Lung (tissue), 12 donors: ENCODE results near the gene SRD5A3. TPM values are rescaled to one million over a fixed set of nuclear protein-coding genes. Genes with fewer than 3 reads are reported as not detected.
A peak's percentile ranks its signal among the peaks of the same experiment; 100 is the strongest.

Experiments used
- ATAC-seq: fragments of 200-7000 bp; cut with Tn5 transposase; one replicate; pipeline ENCODE4 v1.9.1; 2020; ENCODE audit warnings: moderate number of reproducible peaks; ENCODE audit not compliant: insufficient read depth, low FRiP score
- DNase-seq, 3 donors: peaks; one replicate each; pipeline ENCODE4 v3.0.0-alpha.2; 2013 to 2017
- H3K27ac ChIP-seq, 2 donors: one replicate each; pipeline ENCODE4 v1.5.1; 2013; ENCODE audit warnings: mild to moderate bottlenecking in 2 of 2, moderate library complexity in 2 of 2, control low read depth in 1 of 2, inconsistent platforms in 1 of 2, low read depth in 1 of 2, low read length in 1 of 2
- H3K27me3 ChIP-seq, 3 donors: one replicate each; pipeline ENCODE4 v1.5.1; 2013; ENCODE audit warnings: low read length in 2 of 3; ENCODE audit not compliant: control insufficient read depth in 3 of 3, insufficient read depth in 3 of 3
- H3K36me3 ChIP-seq, 4 donors: one replicate each; pipeline ENCODE4 v1.5.1; 2013; ENCODE audit warnings: low read length in 4 of 4, mild to moderate bottlenecking in 1 of 4, moderate library complexity in 1 of 4; ENCODE audit not compliant: control insufficient read depth in 4 of 4, insufficient read depth in 4 of 4
- H3K4me1 ChIP-seq, 5 donors: one replicate each; pipeline ENCODE4 v1.5.1; 2013; ENCODE audit warnings: low read length in 5 of 5, mild to moderate bottlenecking in 2 of 5, moderate library complexity in 1 of 5; ENCODE audit not compliant: control insufficient read depth in 5 of 5, insufficient read depth in 5 of 5
- H3K4me3 ChIP-seq: one replicate; pipeline ENCODE4 v1.5.1; 2013; ENCODE audit warnings: mild to moderate bottlenecking, control low read depth, moderate library complexity
- H3K9ac ChIP-seq, 2 donors: one replicate each; pipeline ENCODE4 v1.5.1; 2013; ENCODE audit warnings: low read length in 2 of 2, control low read depth in 1 of 2; ENCODE audit not compliant: insufficient read depth in 1 of 2
- H3K9me3 ChIP-seq, 4 donors: one replicate each; pipeline ENCODE4 v1.5.1; 2013; ENCODE audit warnings: low read length in 3 of 4, mild to moderate bottlenecking in 1 of 4, moderate library complexity in 1 of 4; ENCODE audit not compliant: control insufficient read depth in 4 of 4, insufficient read depth in 3 of 4
- WGBS, 2 donors: extraction: QIAGEN DNeasy Blood & Tissue Kit; methylation state at CpG; one replicate each; pipeline ENCODE4 v1.1.7; 2013; 5-methylcytosine and 5-hydroxymethylcytosine counted together
- polyA plus RNA-seq, 2 donors: library from polyadenylated mRNA; stranded (reverse); fragments of 200-250 nt; gene quantifications; one replicate each; pipeline ENCODE4 v1.2.1, GENCODE V29; 2013
- total RNA-seq, 2 donors: library from RNA; depleted of rRNA in 1 of 2; stranded (reverse); fragments of >200 nt in 1 of 2; gene quantifications; one replicate each; pipeline ENCODE4 v1.2.1, GENCODE V29; 2014 to 2021
- TF ChIP-seq, protein P1 (sequence below): IDR thresholded peaks from 2 replicates; pipeline ENCODE4 v1.5.1; 2012; ENCODE audit warnings: mild to moderate bottlenecking; ENCODE audit errors: control extremely low read depth, extremely low read depth
- donor health status: control.
- donor health status: control.
- donor health status: Bipolar disorder and iron deficiency.
- donor health status: healthy.
- donor health status: DM: yes; HTN: yes; CAD: no.

The SRD5A3 gene
- total and polyA plus RNA-seq, 4 donors = 13.6 to 37.1 (median 24.0) TPM

DNA sequence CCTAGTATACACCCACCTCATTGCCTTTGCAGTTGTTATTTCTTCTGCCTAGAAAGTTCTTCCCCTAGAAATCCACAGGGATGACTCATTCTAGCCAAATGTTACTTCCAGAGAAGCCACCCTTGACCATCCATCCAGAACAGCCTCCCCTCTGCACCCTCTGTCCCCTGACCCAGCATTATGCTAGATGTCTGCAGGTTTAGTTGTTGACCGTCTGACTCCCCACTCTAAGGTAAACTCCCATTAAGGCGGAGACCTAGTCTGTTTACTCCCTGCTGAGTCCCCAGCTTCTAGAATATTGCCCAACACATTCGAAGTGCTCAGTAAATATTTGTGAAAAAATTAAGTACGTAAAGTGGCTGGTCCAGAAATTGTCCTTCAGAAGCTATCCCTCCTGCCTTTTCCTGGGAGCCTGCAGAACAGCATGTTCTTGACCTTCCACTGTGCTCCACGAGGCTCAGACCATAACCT, 11.0 kb downstream of the SRD5A3 start:
- Histone ChIP-seq H3K9me3 (peaks cover 0 to 2% (median 0%) of the 10 kb centered on the region in 4 donors), H3K4me3 (no peak overlapping the region), H3K9ac (no peak overlapping the region), H3K27ac (peak overlapping the region in 1 of 2 donors; percentile 79), H3K27me3 (no peaks in the 10 kb centered on the region), H3K4me1 (peaks cover 0 to 8% (median 0%) of the 10 kb centered on the region in 5 donors), H3K36me3 (peaks cover 0 to 3% (median 0%) of the 10 kb centered on the region in 4 donors)
- DNase-seq (no peak), ATAC-seq (peak; percentile 60)
- 69 to 84% methylated on average over 5 of the region's 5 CpGs for WGBS, 2 donors
- TF ChIP-seq, protein P1, sequence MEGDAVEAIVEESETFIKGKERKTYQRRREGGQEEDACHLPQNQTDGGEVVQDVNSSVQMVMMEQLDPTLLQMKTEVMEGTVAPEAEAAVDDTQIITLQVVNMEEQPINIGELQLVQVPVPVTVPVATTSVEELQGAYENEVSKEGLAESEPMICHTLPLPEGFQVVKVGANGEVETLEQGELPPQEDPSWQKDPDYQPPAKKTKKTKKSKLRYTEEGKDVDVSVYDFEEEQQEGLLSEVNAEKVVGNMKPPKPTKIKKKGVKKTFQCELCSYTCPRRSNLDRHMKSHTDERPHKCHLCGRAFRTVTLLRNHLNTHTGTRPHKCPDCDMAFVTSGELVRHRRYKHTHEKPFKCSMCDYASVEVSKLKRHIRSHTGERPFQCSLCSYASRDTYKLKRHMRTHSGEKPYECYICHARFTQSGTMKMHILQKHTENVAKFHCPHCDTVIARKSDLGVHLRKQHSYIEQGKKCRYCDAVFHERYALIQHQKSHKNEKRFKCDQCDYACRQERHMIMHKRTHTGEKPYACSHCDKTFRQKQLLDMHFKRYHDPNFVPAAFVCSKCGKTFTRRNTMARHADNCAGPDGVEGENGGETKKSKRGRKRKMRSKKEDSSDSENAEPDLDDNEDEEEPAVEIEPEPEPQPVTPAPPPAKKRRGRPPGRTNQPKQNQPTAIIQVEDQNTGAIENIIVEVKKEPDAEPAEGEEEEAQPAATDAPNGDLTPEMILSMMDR = no peak

DNA sequence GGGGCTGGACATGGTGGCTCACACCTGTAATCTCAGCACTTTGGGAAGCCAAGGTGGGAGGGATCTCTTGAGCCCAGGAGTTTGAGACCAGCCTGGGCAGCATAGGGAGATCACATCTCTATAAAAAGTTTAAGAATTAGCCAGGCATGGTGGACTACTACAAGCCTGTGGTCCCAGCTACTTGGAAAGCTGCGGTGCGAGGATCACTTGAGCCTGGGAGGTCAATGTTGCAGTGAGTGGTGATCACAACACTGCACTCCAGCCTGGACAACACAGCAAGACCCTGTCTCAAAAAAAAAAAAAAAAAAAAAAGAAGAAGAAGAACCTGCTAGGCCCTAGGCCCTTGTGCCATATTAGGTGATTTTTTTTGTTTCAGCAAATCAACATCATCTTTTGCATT, 12.2 kb downstream of the SRD5A3 start:
- H3K9me3 ChIP-seq = peaks cover 0 to 2% (median 0%) of the 10 kb centered on the region in 4 donors
- peaks cover 0 to 8% (median 1%) of the 10 kb centered on the region in 5 donors for H3K4me1 ChIP-seq
- peak overlapping the region in 1 of 2 donors; percentile 67 for H3K27ac ChIP-seq
- no peak overlapping the region for H3K9ac ChIP-seq
- TF ChIP-seq, protein P1 = no peak
- DNase-seq (no peak), ATAC-seq (no peak)
- H3K36me3 ChIP-seq = peaks cover 0 to 3% (median 0%) of the 10 kb centered on the region in 4 donors
- H3K27me3 ChIP-seq = no peaks in the 10 kb centered on the region
- H3K4me3 ChIP-seq = no peak overlapping the region
- WGBS, 2 donors = 92 to 95% methylated on average over 2 of the region's 2 CpGs

DNA sequence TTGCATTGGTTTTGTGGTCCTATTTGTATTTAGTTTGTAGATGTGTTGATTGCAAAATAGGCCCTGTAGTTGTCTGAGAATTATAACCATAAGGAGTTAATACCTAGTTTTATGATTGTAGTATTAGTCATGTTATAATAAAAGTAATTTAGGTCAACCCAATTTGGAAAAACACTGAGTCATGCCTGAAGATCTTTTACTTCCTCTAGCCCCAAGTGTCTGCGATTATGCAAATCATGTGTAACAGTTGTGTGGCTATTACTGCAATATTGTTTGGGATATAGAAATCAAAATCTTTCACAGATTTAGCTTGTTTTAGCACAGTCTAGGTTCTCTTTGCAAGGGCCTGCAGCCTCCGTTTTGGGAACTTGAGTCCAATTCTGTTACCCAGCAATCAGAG, 12.6 kb downstream of the SRD5A3 start:
- Histone ChIP-seq H3K9ac (no peak overlapping the region), H3K36me3 (peaks cover 0 to 2% (median 0%) of the 10 kb centered on the region in 4 donors), H3K27me3 (no peaks in the 10 kb centered on the region), H3K9me3 (no peaks in the 10 kb centered on the region), H3K27ac (no peak overlapping the region), H3K4me3 (no peak overlapping the region), H3K4me1 (peaks cover 0 to 8% (median 4%) of the 10 kb centered on the region in 5 donors)
- TF ChIP-seq, protein P1 = no peak
- ATAC-seq = peak; percentile 70
- DNase-seq = no peak
- whole genome bisulfite sequencing, 2 donors = 22 to 29% methylated on average over 2 of the region's 2 CpGs
